Right lobe of liver (tissue), 6 donors: ENCODE results near the gene RASGRP3. TPM values are rescaled to one million over a fixed set of nuclear protein-coding genes. Genes with fewer than 3 reads are reported as not detected.

ENCODE experiments used
- ATAC-seq, 4 donors: fragments of 200-7000 bp; cut with Tn5 transposase; one replicate each; pipeline ENCODE4 v1.9.1; 2020; ENCODE audit warnings: mild to moderate bottlenecking in 4 of 4, moderate library complexity in 4 of 4
- DNase-seq, 3 donors: peaks; one replicate each; pipeline ENCODE4 v3.0.0-alpha.2; 2020
- H3K27ac ChIP-seq, 3 donors: fragments of 200-600 bp; one replicate each; pipeline ENCODE4 v1.8.0; 2022
- H3K27me3 ChIP-seq, 2 donors: fragments of 200-600 bp; one replicate each; pipeline ENCODE4 v1.8.0; 2022
- H3K36me3 ChIP-seq, 4 donors: fragments of 200-600 bp; sonication (generic) in 1 of 4; one replicate each; pipeline versions ENCODE4 v1.5.1 to v1.8.0; 2017 to 2022; ENCODE audit warnings: control low read depth in 1 of 4
- H3K4me1 ChIP-seq, 4 donors: fragments of 200-600 bp; sonication (generic) in 1 of 4; one replicate each; pipeline versions ENCODE4 v1.5.1 to v1.8.0; 2017 to 2022; ENCODE audit warnings: control low read depth in 1 of 4
- H3K4me3 ChIP-seq, 3 donors: fragments of 200-600 bp; one replicate each; pipeline ENCODE4 v1.8.0; 2022
- H3K9me3 ChIP-seq, 4 donors: fragments of 200-600 bp; sonication (generic) in 1 of 4; one replicate each; pipeline versions ENCODE4 v1.5.1 to v1.8.0; 2017 to 2022; ENCODE audit warnings: control low read depth in 1 of 4
- CTCF ChIP-seq, 4 donors: fragments of 200-600 bp in 3 of 4; fragments of 450-650 bp in 1 of 4; IDR thresholded peaks; one replicate each; pipeline versions ENCODE4 v1.5.1 to v1.8.0; 2016 to 2022; ENCODE audit warnings: antibody characterized with exemption in 4 of 4, mild to moderate bottlenecking in 2 of 4
- POLR2A ChIP-seq: fragments of 450-650 bp; IDR thresholded peaks from one replicate; pipeline ENCODE4 v1.6.1; 2017; ENCODE audit warnings: antibody characterized with exemption, mild to moderate bottlenecking
- whole genome bisulfite sequencing: methylation state at CpG from one replicate; pipeline ENCODE4 v1.1.6; 2018; ENCODE audit warnings: low coverage, low lambda C conversion rate; ENCODE audit not compliant: insufficient coverage; ENCODE audit errors: missing lambda C conversion rate; 5-methylcytosine and 5-hydroxymethylcytosine counted together
- intact Hi-C, 2 donors: fragments of 100-400 bp; cut with DNase I; formaldehyde crosslinking; loops; one replicate each; pipeline versions ENCODE4 v1.11.2 to v1.14.1; 2022
- long read RNA-seq: library from polyadenylated mRNA; unstranded; transcript quantifications from one replicate; pipeline ENCODE4 v2.0.0, GENCODE V29; 2019
- total RNA-seq, 6 experiments: library from RNA; depleted of rRNA in 2 of 6; stranded (reverse); fragments of >200 nt in 2 of 6; fragmentation: NEBNext Ultra II Directional in 3 of 6; extraction: Animal tissue kit (Norgen Biotek cat#: 25700) in 3 of 6; gene quantifications; one replicate each; pipeline versions ENCODE4 v1.1.0 to v1.2.4, GENCODE V29; 2016 to 2023
- donor health status: DM: no; HTN: yes; CAD: no.
- donor health status: DM: no; HTN: no; CAD: no.
- donor health status: DM: no; HTN: no; CAD: no.
- donor health status: DM: no; HTN: yes; CAD: no.
- donor health status: DM: no; HTN: yes; CAD: no.

RASGRP3 gene
- total RNA-seq: 10 to 100 TPM in 1 of 6 experiments, 1 to 10 TPM in 5; 3.0 to 11.5 (median 5.0) TPM
- long read RNA-seq: 0 reads

GRCh38 chr2:33476131-33476792, at the start of gene RASGRP3:
Gene RASGRP3 (plus strand): TSS chr2:33476649. CDS start chr2:33515137, 38,488 bp downstream.
- intact Hi-C loops: no loop called here
- no peaks in the 10 kb centered on the region for H3K27me3 ChIP-seq
- H3K36me3 ChIP-seq: no peaks in the 10 kb centered on the region
- WGBS: 0% methylated on average over 12 of the region's 18 CpGs
- no peaks in the 10 kb centered on the region for H3K9me3 ChIP-seq
- TF ChIP-seq POLR2A: peak; percentile 45
- TF ChIP-seq CTCF (IDR thresholded peaks at IDR 0.05): no peak
- DNase-seq (peak; percentile 78 to 88 (median 83)), ATAC-seq (peak; percentile 67 to 85 (median 78))
- H3K27ac ChIP-seq: peak within 1 kb of the TSS; percentile 90 to 96 (median 95)
- H3K4me1 ChIP-seq: peaks cover 0 to 17% (median 2%) of the 10 kb centered on the region in 4 donors
- peak within 1 kb of the TSS; percentile 54 to 65 (median 64) for H3K4me3 ChIP-seq

GRCh38 chr2:33426666-33427231, 49.7 kb upstream of the RASGRP3 start:
- TF ChIP-seq POLR2A (no peak), CTCF (IDR thresholded peaks at IDR 0.05) (no peak)
- H3K27ac ChIP-seq: no peak overlapping the region
- no peaks in the 10 kb centered on the region for H3K36me3 ChIP-seq
- H3K4me3 ChIP-seq: no peak overlapping the region
- ATAC-seq (peak; percentile 52 to 89 (median 79)), DNase-seq (peak; percentile 62 to 73 (median 70))
- WGBS: 65% methylated on average over 3 of the region's 3 CpGs
- H3K27me3 ChIP-seq: no peaks in the 10 kb centered on the region
- no peaks in the 10 kb centered on the region for H3K9me3 ChIP-seq
- no peaks in the 10 kb centered on the region for H3K4me1 ChIP-seq
- intact Hi-C loops: no loop called here

GRCh38 chr2:33430077-33430476, 46.4 kb upstream of the RASGRP3 start:
- no peak overlapping the region for H3K4me3 ChIP-seq
- no peaks in the 10 kb centered on the region for H3K9me3 ChIP-seq
- H3K36me3 ChIP-seq: no peaks in the 10 kb centered on the region
- intact Hi-C loops: no loop called here
- TF ChIP-seq CTCF (IDR thresholded peaks at IDR 0.05): no peak
- no peak for TF ChIP-seq POLR2A
- H3K4me1 ChIP-seq: no peaks in the 10 kb centered on the region
- 55% methylated on average over 3 of the region's 3 CpGs for WGBS
- DNase-seq (no peak), ATAC-seq (no peak)
- H3K27me3 ChIP-seq: no peaks in the 10 kb centered on the region
- no peak overlapping the region for H3K27ac ChIP-seq

- 60% methylated on average over 1 of the region's 1 CpG for WGBS
- Histone ChIP-seq H3K9me3 (no peaks in the 10 kb centered on the region), H3K4me1 (no peaks in the 10 kb centered on the region), H3K4me3 (no peak overlapping the region), H3K36me3 (no peaks in the 10 kb centered on the region), H3K27me3 (no peaks in the 10 kb centered on the region), H3K27ac (no peak overlapping the region)
- TF ChIP-seq CTCF (IDR thresholded peaks at IDR 0.05): no peak
- TF ChIP-seq POLR2A: no peak
- DNase-seq (no peak), ATAC-seq (no peak)
- intact Hi-C loops: no loop called here
Observed at GRCh38 chr2:33430856-33431255, 45.6 kb upstream of the RASGRP3 start.
